T-cell (primary cell): ENCODE measurements around the gene GGT6. TPM values are rescaled to one million over a fixed set of nuclear protein-coding genes. Genes with fewer than 3 reads are reported as not detected.
A peak's percentile ranks its signal among the peaks of the same experiment; 100 is the strongest.

Source experiments
- ATAC-seq, 4 experiments: fragments of 200-7000 bp in 3 of 4; fragments of 150-1000 bp in 1 of 4; cut with Tn5 transposase; replicated peaks in 1 of 4; 1 replicate in 3 of 4; 2 replicates in 1 of 4; pipeline ENCODE4 v1.10.0; 2021; ENCODE audit warnings: moderate library complexity in 3 of 4, mild to moderate bottlenecking in 2 of 4, moderate number of reproducible peaks in 1 of 4
- CTCF ChIA-PET, 2 donors: fragments of 300-600 bp; sonication (Branson Sonifier 250); formaldehyde crosslinking; loops; one replicate each; lab custom pipeline; 2022; ENCODE audit warnings: antibody characterized with exemption in 2 of 2; lab: Charles Lee
- POLR2A ChIA-PET, 2 donors: fragments of 300-600 bp; sonication (Branson Sonifier 250); formaldehyde crosslinking; loops; one replicate each; lab custom pipeline; 2022; ENCODE audit warnings: antibody characterized with exemption in 2 of 2; lab: Charles Lee
- DNase-seq, 35 experiments: peaks; one replicate each; pipeline versions ENCODE4 v3.0.0 to v3.0.0-alpha.2; 2013 to 2023
- H3K27ac ChIP-seq: one replicate; pipeline ENCODE4 v1.5.1; 2013; ENCODE audit warnings: low read length
- H3K27me3 ChIP-seq, 2 experiments: replicated peaks in 1 of 2; 1 replicate in 1 of 2; 2 replicates in 1 of 2; pipeline versions ENCODE4 v1.6.1 to v1.7.0; 2013; ENCODE audit warnings: low read length in 1 of 2, mixed read lengths in 1 of 2; ENCODE audit not compliant: control insufficient read depth in 2 of 2, insufficient read depth in 2 of 2; ENCODE audit errors: extremely low read depth in 1 of 2
- H3K36me3 ChIP-seq, 2 donors: 1 replicate in 1 of 2; 2 replicates in 1 of 2; pipeline versions ENCODE4 v1.6.1 to v1.7.0; 2013; ENCODE audit warnings: low read length in 1 of 2; ENCODE audit not compliant: control insufficient read depth in 2 of 2, insufficient read depth in 1 of 2; ENCODE audit errors: extremely low read depth in 1 of 2
- H3K4me1 ChIP-seq, 2 experiments: 1 replicate in 1 of 2; 2 replicates in 1 of 2; pipeline versions ENCODE4 v1.6.1 to v1.7.0; 2013; ENCODE audit warnings: low read length in 2 of 2, mixed read lengths in 1 of 2; ENCODE audit not compliant: insufficient read depth in 2 of 2, control insufficient read depth in 1 of 2; ENCODE audit errors: extremely low read depth in 1 of 2
- H3K4me3 ChIP-seq, 2 donors: 1 replicate in 1 of 2; 2 replicates in 1 of 2; pipeline versions ENCODE4 v1.5.1 to v1.7.0; 2013; ENCODE audit warnings: mild to moderate bottlenecking in 2 of 2, low read length in 1 of 2, moderate library complexity in 1 of 2; ENCODE audit not compliant: control insufficient read depth in 1 of 2; ENCODE audit errors: extremely low read depth in 1 of 2
- H3K9me3 ChIP-seq: 2 replicates; pipeline ENCODE4 v1.7.0; 2013
- H3K27ac Mint-ChIP-seq, 2 donors: one replicate each; pipeline ENCODE4 v1.8.0; 2020 to 2021; ENCODE audit warnings: mild to moderate bottlenecking in 2 of 2, mixed read lengths in 2 of 2
- H3K27me3 Mint-ChIP-seq, 2 donors: one replicate each; pipeline ENCODE4 v1.8.0; 2021 to 2022; ENCODE audit warnings: mixed read lengths in 2 of 2
- H3K36me3 Mint-ChIP-seq: one replicate; pipeline ENCODE4 v1.8.0; 2021; ENCODE audit warnings: mixed read lengths
- H3K4me1 Mint-ChIP-seq, 3 donors: one replicate each; pipeline ENCODE4 v1.8.0; 2020 to 2022; ENCODE audit warnings: mixed read lengths in 3 of 3, mild to moderate bottlenecking in 1 of 3
- H3K4me3 Mint-ChIP-seq, 3 donors: one replicate each; pipeline ENCODE4 v1.8.0; 2020 to 2022; ENCODE audit warnings: mild to moderate bottlenecking in 3 of 3, mixed read lengths in 3 of 3, moderate library complexity in 3 of 3
- H3K9me3 Mint-ChIP-seq, 3 donors: one replicate each; pipeline ENCODE4 v1.8.0; 2020 to 2022; ENCODE audit warnings: mixed read lengths in 3 of 3
- WGBS: methylation state at CpG from one replicate; pipeline ENCODE4 v1.1.5; 2013; ENCODE audit warnings: missing lambda C conversion rate; ENCODE audit not compliant: insufficient coverage; 5-methylcytosine and 5-hydroxymethylcytosine counted together
- total RNA-seq, 35 experiments: library from RNA in 6 of 35; stranded (reverse) in 6 of 35; fragments of 120-200 nt in 1 of 35; gene quantifications; one replicate each; pipeline versions ENCODE4 v1.2.1 to v1.2.4 and lab custom pipeline; 2013 to 2026

The GGT6 gene
- total RNA-seq, 5 donors from 2014 or later (not counting 1 experiment from before 2014, with no cell fraction given): not detected

- Mint-ChIP-seq H3K36me3 (no peaks in the 10 kb centered on the region), H3K9me3 (no peaks in the 10 kb centered on the region), H3K27me3 (peaks cover 25 to 51% of the 10 kb centered on the region in 2 donors), H3K27ac (no peak overlapping the region), H3K4me3 (peak overlapping the region; percentile 3 to 67 (median 49)), H3K4me1 (peaks cover 2 to 12% (median 6%) of the 10 kb centered on the region in 3 donors)
- Histone ChIP-seq H3K36me3 (no peaks in the 10 kb centered on the region), H3K27me3 (peaks cover 7 to 62% of the 10 kb centered on the region in 2 experiments), H3K4me3 (no peak overlapping the region), H3K9me3 (no peaks in the 10 kb centered on the region), H3K4me1 (peaks cover 0 to 5% of the 10 kb centered on the region in 2 experiments), H3K27ac (no peak overlapping the region)
- no peak for DNase-seq
- ChIA-PET CTCF (no interaction called here), POLR2A (no interaction called here)
- no peak for ATAC-seq
- 23% methylated on average over 49 of the region's 57 CpGs for WGBS
Measured at GRCh38 chr17:4584917-4585637, 24.7 kb upstream of the GGT6 start.

GRCh38 chr17:4584101-4584916 is 23.9 kb upstream of the GGT6 start, which contains the start of gene SMTNL2:
SMTNL2 (plus strand) TSS chr17:4584529; CDS start chr17:4584606, 77 bp downstream.
- peaks cover 2 to 12% (median 6%) of the 10 kb centered on the region in 3 donors for H3K4me1 Mint-ChIP-seq
- ChIA-PET POLR2A (no interaction called here), CTCF (no interaction called here)
- H3K27ac ChIP-seq: no peak within 1 kb of the TSS
- peak within 1 kb of the TSS; percentile 63 to 76 (median 67) for H3K4me3 Mint-ChIP-seq
- H3K27me3 Mint-ChIP-seq: peaks cover 25 to 51% of the 10 kb centered on the region in 2 donors
- no peak within 1 kb of the TSS for H3K27ac Mint-ChIP-seq
- H3K27me3 ChIP-seq: peaks cover 7 to 60% of the 10 kb centered on the region in 2 experiments
- ATAC-seq (peak; percentile 41 to 71 (median 52)), DNase-seq (peak in 6 of 35 experiments; percentile 6 to 24 (median 14))
- no peaks in the 10 kb centered on the region for H3K36me3 Mint-ChIP-seq
- WGBS: 2% methylated on average over 99 of the region's 100 CpGs
- no peaks in the 10 kb centered on the region for H3K36me3 ChIP-seq
- no peaks in the 10 kb centered on the region for H3K9me3 Mint-ChIP-seq
- H3K9me3 ChIP-seq: no peaks in the 10 kb centered on the region
- peak within 1 kb of the TSS; percentile 31 to 58 for H3K4me3 ChIP-seq
- peaks cover 0 to 5% of the 10 kb centered on the region in 2 experiments for H3K4me1 ChIP-seq

GRCh38 chr17:4583782-4584100 is 23.4 kb upstream of the GGT6 start:
- Mint-ChIP-seq H3K4me3 (peak overlapping the region; percentile 63 to 76 (median 66)), H3K9me3 (no peaks in the 10 kb centered on the region), H3K4me1 (peaks cover 2 to 12% (median 6%) of the 10 kb centered on the region in 3 donors), H3K27ac (no peak overlapping the region), H3K36me3 (no peaks in the 10 kb centered on the region), H3K27me3 (peaks cover 25 to 51% of the 10 kb centered on the region in 2 donors)
- CTCF ChIA-PET: no interaction called here
- H3K4me1 ChIP-seq: peaks cover 0 to 5% of the 10 kb centered on the region in 2 experiments
- H3K27me3 ChIP-seq: peaks cover 7 to 56% of the 10 kb centered on the region in 2 experiments
- ATAC-seq (peak; percentile 46 to 82 (median 62)), DNase-seq (peak in 5 of 35 experiments; percentile 3 to 30 (median 17))
- H3K9me3 ChIP-seq: no peaks in the 10 kb centered on the region
- WGBS: 13% methylated on average over 3 of the region's 12 CpGs
- H3K36me3 ChIP-seq: no peaks in the 10 kb centered on the region
- no peak overlapping the region for H3K27ac ChIP-seq
- POLR2A ChIA-PET: no interaction called here
- H3K4me3 ChIP-seq: peak overlapping the region; percentile 31 to 58

GRCh38 chr17:4583206-4583605 is 22.8 kb upstream of the GGT6 start:
- H3K36me3 Mint-ChIP-seq: no peaks in the 10 kb centered on the region
- WGBS: 69% methylated on average over 2 of the region's 3 CpGs
- no peaks in the 10 kb centered on the region for H3K9me3 Mint-ChIP-seq
- Histone ChIP-seq H3K36me3 (no peaks in the 10 kb centered on the region), H3K4me3 (no peak overlapping the region), H3K4me1 (peaks cover 0 to 5% of the 10 kb centered on the region in 2 experiments), H3K9me3 (no peaks in the 10 kb centered on the region), H3K27ac (no peak overlapping the region), H3K27me3 (peaks cover 7 to 56% of the 10 kb centered on the region in 2 experiments)
- ChIA-PET POLR2A (no interaction called here), CTCF (no interaction called here)
- no peak overlapping the region for H3K27ac Mint-ChIP-seq
- peaks cover 25 to 51% of the 10 kb centered on the region in 2 donors for H3K27me3 Mint-ChIP-seq
- peak overlapping the region in 1 of 3 donors; percentile 66 for H3K4me3 Mint-ChIP-seq
- no peak for ATAC-seq
- peaks cover 2 to 12% (median 6%) of the 10 kb centered on the region in 3 donors for H3K4me1 Mint-ChIP-seq
- DNase-seq: no peak

- peaks cover 25 to 51% of the 10 kb centered on the region in 2 donors for H3K27me3 Mint-ChIP-seq
- H3K27ac Mint-ChIP-seq: no peak overlapping the region
- WGBS: 88% methylated on average over 6 of the region's 8 CpGs
Measured at GRCh38 chr17:4582691-4583090, 22.3 kb upstream of the GGT6 start.

GRCh38 chr17:4582101-4582501 is 21.7 kb upstream of the GGT6 start:
- peaks cover 7 to 59% of the 10 kb centered on the region in 2 experiments for H3K27me3 ChIP-seq
- H3K27ac Mint-ChIP-seq: no peak overlapping the region
- no peak overlapping the region for H3K4me3 ChIP-seq
- WGBS: 81% methylated on average over 4 of the region's 7 CpGs
- H3K27ac ChIP-seq: no peak overlapping the region
- no peaks in the 10 kb centered on the region for H3K36me3 Mint-ChIP-seq
- ATAC-seq (no peak), DNase-seq (no peak)
- no peak overlapping the region for H3K4me3 Mint-ChIP-seq
- no peaks in the 10 kb centered on the region for H3K36me3 ChIP-seq
- H3K4me1 ChIP-seq: peaks cover 0 to 5% of the 10 kb centered on the region in 2 experiments
- ChIA-PET POLR2A (no interaction called here), CTCF (no interaction called here)
- H3K9me3 ChIP-seq: no peaks in the 10 kb centered on the region
- H3K27me3 Mint-ChIP-seq: peaks cover 25 to 51% of the 10 kb centered on the region in 2 donors
- H3K9me3 Mint-ChIP-seq: no peaks in the 10 kb centered on the region
- H3K4me1 Mint-ChIP-seq: peaks cover 2 to 12% (median 6%) of the 10 kb centered on the region in 3 donors

More at GRCh38 chr17:4582691-4583090, 22.3 kb upstream of the GGT6 start:
- no peaks in the 10 kb centered on the region for H3K9me3 Mint-ChIP-seq
- Histone ChIP-seq H3K27me3 (peaks cover 7 to 56% of the 10 kb centered on the region in 2 experiments), H3K9me3 (no peaks in the 10 kb centered on the region), H3K27ac (no peak overlapping the region), H3K4me1 (peaks cover 0 to 5% of the 10 kb centered on the region in 2 experiments), H3K4me3 (no peak overlapping the region), H3K36me3 (no peaks in the 10 kb centered on the region)
- ChIA-PET POLR2A (no interaction called here), CTCF (no interaction called here)
- no peak for DNase-seq
- peaks cover 2 to 12% (median 6%) of the 10 kb centered on the region in 3 donors for H3K4me1 Mint-ChIP-seq
- no peak overlapping the region for H3K4me3 Mint-ChIP-seq
- ATAC-seq: no peak
- no peaks in the 10 kb centered on the region for H3K36me3 Mint-ChIP-seq
